HG02981 (cell line): ENCODE results near the gene SUPT20H.
A peak's percentile ranks its signal among the peaks of the same experiment; 100 is the strongest.
"Not testable (repeated sequence)": the region's sequence is repeated elsewhere in the genome, so short reads cannot be mapped to it uniquely, and the experiment has no call there.

ENCODE experiments used
- ATAC-seq: cut with Tn5 transposase; IDR thresholded peaks from one replicate; pipeline ENCODE4 v1.9.1; 2021; ENCODE audit warnings: mild to moderate bottlenecking, moderate library complexity; ENCODE audit not compliant: unreplicated experiment

The SUPT20H gene

GRCh38 chr13:37070145-37070695 lies 10.7 kb upstream of the SUPT20H start:
- no peak for ATAC-seq

DNA sequence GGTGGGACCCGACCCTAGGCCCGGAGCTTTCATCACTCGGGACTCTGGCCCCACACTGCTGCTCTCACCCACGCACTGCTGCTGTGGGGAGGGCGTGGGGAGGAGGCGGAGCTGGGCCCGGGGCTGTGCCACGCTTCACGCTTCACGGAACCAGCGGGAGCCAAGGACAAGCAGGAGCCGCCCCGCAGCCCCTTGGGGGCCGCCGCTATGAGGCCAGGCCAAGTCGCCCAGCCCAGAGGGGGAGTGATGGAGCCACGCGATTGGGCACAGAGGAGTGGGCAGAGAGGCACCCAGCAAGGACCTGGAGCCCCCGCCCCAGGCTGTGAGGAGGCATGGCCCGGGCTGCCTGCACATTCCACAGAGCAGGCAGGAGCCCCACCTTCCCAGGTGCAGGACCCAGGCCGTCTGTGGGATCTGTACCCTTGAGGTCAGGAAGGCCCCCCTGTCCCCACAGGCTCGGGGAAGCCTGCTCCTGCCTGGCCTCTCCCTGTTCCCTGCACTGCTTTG lies 10.2 kb upstream of the SUPT20H start:
- no peak for ATAC-seq

DNA sequence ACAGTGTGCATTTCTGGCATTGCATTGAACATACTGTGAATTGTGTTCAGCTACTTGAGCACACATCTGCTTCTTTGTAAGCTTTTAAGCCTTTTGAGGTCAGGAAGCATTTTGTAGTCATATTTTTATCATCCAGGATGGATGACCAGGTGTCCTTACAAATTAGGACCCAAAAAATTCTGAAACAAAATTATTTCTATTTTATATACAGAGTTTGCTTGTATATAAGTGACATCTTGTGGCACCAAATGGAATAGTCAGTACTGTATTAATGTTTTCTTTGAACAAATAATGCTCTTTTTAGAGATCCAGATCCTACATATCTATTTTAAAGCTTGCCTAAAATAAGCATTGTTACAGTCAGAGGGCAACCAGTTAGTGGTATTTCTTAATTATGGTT lies 9.5 kb upstream of the SUPT20H start:
- ATAC-seq, result no peak

- peak; percentile 42 for ATAC-seq
These were observed 8.4 kb upstream of the SUPT20H start for GRCh38 chr13:37067874-37068273.

- no peak for ATAC-seq
These were observed 6.5 kb upstream of the SUPT20H start for GRCh38 chr13:37065890-37066526.

- ATAC-seq, result peak; percentile 20
These were observed 332 bp upstream of the SUPT20H start for GRCh38 chr13:37059848-37060192.

DNA sequence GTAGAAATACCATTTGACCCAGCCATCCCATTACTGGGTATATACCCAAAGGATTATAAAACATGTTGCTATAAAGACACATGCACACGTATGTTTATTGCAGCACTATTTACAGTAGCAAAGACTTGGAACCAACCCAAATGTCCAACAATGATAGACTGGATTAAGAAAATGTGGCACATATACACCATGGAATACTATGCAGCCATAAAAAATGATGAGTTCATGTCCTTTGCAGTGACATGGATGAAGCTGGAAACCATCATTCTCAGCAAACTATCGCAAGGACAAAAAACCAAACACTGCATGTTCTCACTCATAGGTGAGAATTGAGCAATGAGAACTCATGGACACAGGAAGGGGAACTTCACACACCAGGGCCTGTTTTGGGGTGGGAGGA lies 3.3 kb downstream of the SUPT20H start:
- not testable (repeated sequence) for ATAC-seq

DNA sequence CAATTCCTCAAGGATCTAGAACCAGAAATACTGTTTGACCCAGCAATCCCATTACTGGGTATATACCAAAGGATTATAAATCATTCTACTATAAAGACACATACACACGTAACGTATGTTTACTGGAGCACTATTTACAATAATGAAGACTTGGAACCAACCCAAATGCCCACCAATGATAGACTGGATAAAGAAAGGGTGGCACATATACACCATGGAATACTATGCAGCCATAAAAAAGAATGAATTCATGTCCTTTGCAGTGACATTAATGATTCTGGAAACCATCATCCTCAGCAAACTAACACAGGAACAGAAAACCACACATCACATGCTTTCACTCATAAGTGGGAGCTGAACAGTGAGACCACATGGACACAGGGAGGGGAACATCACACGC lies 6.4 kb downstream of the SUPT20H start:
- not testable (repeated sequence) for ATAC-seq

DNA sequence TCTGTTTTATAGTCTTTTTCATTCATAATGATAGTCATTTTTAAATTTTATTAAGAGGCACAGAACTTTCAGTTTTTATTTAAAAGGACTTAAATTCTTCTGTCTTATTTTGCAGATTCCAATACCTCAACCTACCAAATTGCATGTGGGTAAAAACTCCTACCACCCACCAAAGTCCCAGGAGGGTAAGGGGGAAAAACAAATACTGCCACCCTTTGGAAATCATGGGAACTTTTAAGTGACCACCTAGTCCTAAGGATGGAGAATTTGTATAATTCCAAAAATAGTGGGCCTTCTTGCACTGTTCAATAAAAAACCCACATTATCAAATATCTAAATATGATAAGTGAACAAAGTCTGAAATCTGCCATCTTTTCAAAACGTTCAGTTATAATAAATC lies 9.7 kb downstream of the SUPT20H start:
- no peak for ATAC-seq

DNA sequence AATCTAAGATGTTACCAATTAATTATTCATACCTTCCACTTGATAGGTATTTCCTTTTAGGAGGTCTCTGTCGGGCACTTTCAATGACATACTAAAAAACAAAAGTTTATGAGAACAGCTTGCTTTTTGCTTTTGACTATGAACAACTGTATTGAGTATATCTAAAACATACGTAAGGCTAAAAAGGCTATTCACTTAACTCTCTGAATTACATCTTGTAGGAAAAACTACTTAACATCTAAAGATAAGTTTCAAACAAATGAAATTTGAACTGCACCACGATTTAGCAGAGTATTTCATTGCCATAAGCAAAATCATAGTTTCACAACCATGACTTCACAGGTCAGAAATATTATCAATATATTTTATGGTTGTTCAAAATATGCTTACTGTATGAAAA lies 11.6 kb downstream of the SUPT20H start:
- ATAC-seq, result no peak

- ATAC-seq, result no peak
These were observed 12.5 kb downstream of the SUPT20H start for GRCh38 chr13:37047032-37047431.

GRCh38 chr13:37046062-37046461 lies 13.4 kb downstream of the SUPT20H start:
- ATAC-seq, result no peak

DNA sequence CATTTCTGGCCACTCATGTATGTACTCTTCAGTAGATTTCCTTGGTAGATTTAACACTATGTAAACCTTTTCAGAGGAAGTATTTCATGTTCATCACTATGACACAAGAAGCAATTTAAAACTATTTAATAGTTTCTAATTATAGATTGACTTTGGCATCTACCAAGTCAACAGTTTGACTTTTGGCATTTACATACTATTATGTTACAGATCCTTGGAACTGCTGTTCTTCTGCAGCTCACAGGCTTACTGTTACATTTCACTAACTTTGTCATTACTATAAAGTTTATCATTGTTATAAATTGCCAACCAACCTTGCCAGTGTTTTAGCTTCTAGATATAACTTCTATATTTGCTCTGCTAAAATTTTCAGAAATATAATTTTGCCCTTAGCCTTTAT lies 18.7 kb downstream of the SUPT20H start:
- ATAC-seq, result no peak

- ATAC-seq, result no peak
These were observed 19.6 kb downstream of the SUPT20H start for GRCh38 chr13:37039896-37040295.

- no peak for ATAC-seq
These were observed 22.2 kb downstream of the SUPT20H start for GRCh38 chr13:37037241-37037640.

DNA sequence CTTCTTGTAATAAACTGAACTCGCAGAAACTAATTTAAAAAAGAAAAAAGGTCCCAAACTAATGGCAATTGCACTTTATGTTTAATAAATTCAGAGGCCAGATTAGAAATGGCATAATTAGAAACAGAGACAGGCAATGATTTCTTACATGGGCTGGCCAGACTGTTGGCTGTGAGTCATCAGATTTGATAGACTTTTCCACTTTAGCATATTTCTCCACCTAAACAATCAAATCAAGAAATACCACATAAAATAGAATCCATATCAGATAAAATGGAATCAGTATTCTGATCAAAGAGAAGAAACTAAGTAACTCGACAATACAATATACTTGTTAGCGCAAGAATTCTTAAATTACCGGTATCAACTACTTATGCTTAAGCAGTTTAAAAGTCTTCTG lies 29.9 kb downstream of the SUPT20H start:
- ATAC-seq, result no peak

- ATAC-seq, result no peak
These were observed 31.8 kb downstream of the SUPT20H start for GRCh38 chr13:37027639-37028038.

GRCh38 chr13:37026771-37027170 lies 32.7 kb downstream of the SUPT20H start:
- ATAC-seq, result no peak

DNA sequence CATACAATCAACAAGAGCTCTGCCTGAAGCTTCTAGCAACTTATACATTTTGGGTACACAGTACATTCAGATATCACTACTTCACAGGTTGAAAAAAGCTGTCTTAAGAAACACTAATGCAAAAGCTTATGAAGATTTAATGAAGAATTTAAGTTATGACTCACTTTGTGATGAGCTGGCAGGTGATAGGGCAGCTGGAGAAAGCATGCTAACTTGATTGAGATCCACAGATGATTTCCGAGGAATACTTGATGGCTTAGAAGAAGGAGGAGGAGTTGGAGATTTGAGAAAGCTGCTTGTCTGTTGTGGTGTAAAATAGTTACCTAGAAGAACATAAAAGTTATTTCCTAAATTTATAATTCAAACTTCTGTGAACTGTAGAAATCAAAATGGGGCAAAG lies 35.6 kb downstream of the SUPT20H start:
- no peak for ATAC-seq

DNA sequence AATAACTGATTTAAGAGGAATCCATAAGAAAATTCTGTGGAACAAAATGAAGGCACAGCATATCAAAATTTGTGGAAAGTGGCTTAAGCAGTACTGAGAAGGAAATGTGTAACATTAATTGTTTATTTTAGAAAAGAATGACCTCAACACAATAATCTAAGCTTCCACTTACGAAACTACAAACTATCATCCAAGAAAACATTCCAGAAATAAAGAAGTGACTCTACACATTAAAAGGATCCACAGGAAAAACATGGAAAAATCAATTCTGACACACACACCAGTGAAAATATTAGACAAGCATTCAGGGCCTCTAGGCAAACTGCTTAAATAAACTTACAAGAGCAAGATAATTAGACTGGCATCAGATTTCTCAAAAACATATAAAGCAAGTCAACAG lies 44.9 kb downstream of the SUPT20H start:
- ATAC-seq, result no peak

DNA sequence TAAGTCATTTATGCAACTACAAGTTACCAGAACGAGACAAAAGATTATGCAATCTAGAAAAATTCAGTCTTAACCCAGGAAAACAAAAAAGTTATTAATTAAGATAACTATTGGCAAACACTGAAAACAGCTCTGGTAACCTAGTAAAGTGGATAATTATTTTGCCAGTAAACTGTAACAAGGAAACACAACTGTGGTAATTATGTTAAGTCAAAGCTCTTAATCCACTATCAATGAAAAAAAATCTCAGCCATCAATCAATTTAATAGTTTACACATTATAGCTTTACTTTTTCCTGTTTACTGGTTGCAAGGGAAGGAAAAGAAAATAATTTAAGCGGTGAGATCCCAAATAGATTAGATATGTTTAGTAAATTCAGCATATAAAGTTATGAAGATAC lies 47.7 kb downstream of the SUPT20H start:
- ATAC-seq, result no peak

DNA sequence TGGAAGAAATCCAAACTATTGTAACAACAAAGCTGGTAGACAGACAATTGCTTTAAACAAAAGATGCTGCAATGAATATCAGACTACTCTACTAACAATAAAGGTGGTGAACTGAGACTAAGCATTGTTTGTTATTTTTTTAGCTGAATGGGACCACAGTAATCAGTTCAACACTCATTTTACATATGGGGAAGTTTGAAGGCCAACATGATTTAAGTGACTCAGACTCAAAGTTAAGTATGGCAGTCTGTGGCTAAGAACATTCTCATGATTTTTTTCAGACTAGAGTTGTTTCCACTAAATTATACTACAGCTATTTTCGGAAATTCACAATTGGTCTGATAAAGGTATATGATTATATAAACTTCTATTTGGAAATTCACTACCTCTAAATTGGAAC lies 48.5 kb downstream of the SUPT20H start:
- no peak for ATAC-seq

DNA sequence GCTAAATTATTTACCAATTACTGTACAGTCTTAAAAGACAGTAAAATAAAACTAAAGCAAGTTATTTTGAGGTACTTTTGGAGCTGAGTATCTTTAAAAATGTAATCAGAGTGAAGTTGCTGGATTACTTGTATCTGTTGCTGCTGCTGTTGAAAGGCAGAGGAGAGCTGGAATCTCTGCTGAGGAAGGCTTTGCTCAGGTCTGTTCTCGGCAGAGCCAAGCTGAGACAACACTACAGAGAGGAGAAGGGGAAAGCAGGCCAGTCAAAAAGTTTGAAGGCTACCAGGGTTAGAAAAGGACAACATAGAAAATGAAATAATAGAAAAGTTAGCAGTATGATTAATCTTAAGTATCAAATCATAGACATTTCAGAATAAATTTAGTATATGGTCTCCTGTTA lies 49.1 kb downstream of the SUPT20H start:
- ATAC-seq, result no peak
